H1 (cell line): ENCODE data around the gene ZFP36L1. TPM values are rescaled to one million over a fixed set of nuclear protein-coding genes. Genes with fewer than 3 reads are reported as not detected.

Source experiments
- CTCF ChIA-PET: fragments of 300-600 bp; sonication (Branson Sonifier 250); formaldehyde crosslinking; loops from one replicate; lab custom pipeline; 2021; ENCODE audit not compliant: partially characterized antibody; lab: Charles Lee
- POLR2A ChIA-PET: fragments of 300-600 bp; sonication (Branson Sonifier 250); formaldehyde crosslinking; loops from one replicate; lab custom pipeline; 2021; ENCODE audit warnings: inconsistent platforms; ENCODE audit not compliant: partially characterized antibody; lab: Charles Lee
- DNase-seq, 2 experiments: peaks; one replicate each; pipeline versions ENCODE4 v3.0.0 to v3.0.0-alpha.2; 2010 to 2022; ENCODE audit warnings: low spot score in 2 of 2, low read depth in 1 of 2, mixed read lengths in 1 of 2
- FAIRE-seq: peaks from 2 replicates; lab custom pipeline; 2011; peaks lifted over from hg19 to GRCh38; lab: Jason Lieb, UNC
- H2AFZ ChIP-seq: 2 replicates; pipeline ENCODE4 v1.8.1; 2012; ENCODE audit warnings: low read length, inconsistent platforms
- H2AK5ac ChIP-seq: 2 replicates; pipeline ENCODE4 v1.6.1; 2013; ENCODE audit warnings: low read depth, low read length
- H2BK120ac ChIP-seq: replicated peaks from 2 replicates; pipeline ENCODE3; 2013; ENCODE audit warnings: low read depth, low read length, inconsistent platforms
- H2BK12ac ChIP-seq: 2 replicates; pipeline ENCODE4 v1.6.1; 2013; ENCODE audit warnings: low read depth, low read length
- H2BK15ac ChIP-seq: 2 replicates; pipeline ENCODE4 v1.6.1; 2013; ENCODE audit warnings: low read length
- H2BK20ac ChIP-seq: 2 replicates; pipeline ENCODE4 v1.6.1; 2013; ENCODE audit warnings: low read length
- H2BK5ac ChIP-seq: 2 replicates; pipeline ENCODE4 v1.6.1; 2013; ENCODE audit warnings: low read depth, low read length
- H3K14ac ChIP-seq: 2 replicates; pipeline ENCODE4 v1.6.1; 2013; ENCODE audit warnings: inconsistent platforms; ENCODE audit not compliant: insufficient read length
- H3K18ac ChIP-seq: 2 replicates; pipeline ENCODE4 v1.6.1; 2013; ENCODE audit warnings: low read length; ENCODE audit errors: extremely low read depth
- H3K23ac ChIP-seq: 2 replicates; pipeline ENCODE4 v1.6.1; 2013; ENCODE audit warnings: inconsistent platforms; ENCODE audit not compliant: insufficient read length
- H3K23me2 ChIP-seq: 2 replicates; pipeline ENCODE4 v1.6.1; 2013; ENCODE audit warnings: low read depth, low read length
- H3K27ac ChIP-seq: 2 replicates; pipeline ENCODE4 v1.6.1; 2011; ENCODE audit warnings: low read depth, low read length, inconsistent platforms
- H3K27me3 ChIP-seq, 4 experiments: replicated peaks in 1 of 4; 1 replicate in 1 of 4; 2 replicates in 3 of 4; pipeline versions ENCODE4 v1.6.1 to v1.8.1; 2011 to 2013; ENCODE audit warnings: low read length in 3 of 4, mild to moderate bottlenecking in 3 of 4, inconsistent platforms in 2 of 4, mixed read lengths in 2 of 4, moderate library complexity in 1 of 4; ENCODE audit not compliant: control insufficient read depth in 3 of 4, insufficient read depth in 3 of 4; ENCODE audit errors: extremely low read depth in 1 of 4
- H3K36me3 ChIP-seq, 4 experiments: 2 replicates each; pipeline versions ENCODE4 v1.6.1 to v1.8.1; 2011 to 2013; ENCODE audit warnings: mild to moderate bottlenecking in 4 of 4, low read length in 3 of 4, moderate library complexity in 2 of 4, control low read depth in 1 of 4, inconsistent platforms in 1 of 4; ENCODE audit not compliant: insufficient read depth in 4 of 4, control insufficient read depth in 2 of 4
- H3K4ac ChIP-seq: replicated peaks from 2 replicates; pipeline ENCODE3; 2013; ENCODE audit warnings: low read length, low read depth, mixed read lengths, inconsistent platforms; ENCODE audit not compliant: insufficient read length
- H3K4me1 ChIP-seq, 4 experiments: replicated peaks in 1 of 4; 1 replicate in 1 of 4; 2 replicates in 3 of 4; pipeline versions ENCODE4 v1.6.1 to v1.8.1; 2011 to 2013; ENCODE audit warnings: low read length in 3 of 4, inconsistent platforms in 2 of 4, mixed read lengths in 1 of 4; ENCODE audit not compliant: insufficient read depth in 4 of 4, control insufficient read depth in 3 of 4
- H3K4me2 ChIP-seq, 2 experiments: 2 replicates each; pipeline versions ENCODE4 v1.6.1 to v1.8.1; 2011 to 2013; ENCODE audit warnings: low read depth in 2 of 2, low read length in 2 of 2, control low read depth in 1 of 2, inconsistent platforms in 1 of 2, mild to moderate bottlenecking in 1 of 2; ENCODE audit not compliant: insufficient read depth in 1 of 2
- H3K4me3 ChIP-seq, 4 experiments: fragments of 200-600, 300-600 bp in 1 of 4; sonication (generic), shearing (Covaris generic), sonication (Bioruptor Twin) in 1 of 4; 2 replicates each; pipeline versions ENCODE4 v1.5.1 to v1.8.1; 2011 to 2016; ENCODE audit warnings: low read length in 4 of 4, low read depth in 3 of 4, control low read depth in 2 of 4, inconsistent platforms in 2 of 4, mild to moderate bottlenecking in 2 of 4, mixed read lengths in 1 of 4, moderate library complexity in 1 of 4; ENCODE audit not compliant: insufficient read depth in 2 of 4; ENCODE audit errors: extremely low read depth in 1 of 4
- H3K56ac ChIP-seq: replicated peaks from 2 replicates; pipeline ENCODE3; 2013; ENCODE audit warnings: low read depth, mild to moderate bottlenecking, mixed read lengths, low read length, inconsistent platforms; ENCODE audit not compliant: insufficient read length
- H3K79me1 ChIP-seq: 2 replicates; pipeline ENCODE4 v1.6.1; 2013; ENCODE audit warnings: low read depth, low read length, control low read depth
- H3K79me2 ChIP-seq, 2 experiments: 2 replicates each; pipeline versions ENCODE4 v1.6.1 to v1.8.1; 2012 to 2013; ENCODE audit warnings: low read length in 2 of 2, mild to moderate bottlenecking in 2 of 2, inconsistent platforms in 1 of 2; ENCODE audit not compliant: insufficient read depth in 2 of 2, control insufficient read depth in 1 of 2
- H3K9ac ChIP-seq, 4 experiments: replicated peaks in 1 of 4; 1 replicate in 1 of 4; 2 replicates in 3 of 4; pipeline versions ENCODE4 v1.6.1 to v1.8.1; 2011 to 2013; ENCODE audit warnings: low read depth in 3 of 4, low read length in 3 of 4, control low read depth in 2 of 4, mild to moderate bottlenecking in 2 of 4, moderate library complexity in 2 of 4, inconsistent platforms in 1 of 4; ENCODE audit errors: extremely low read depth in 1 of 4
- H3K9me3 ChIP-seq, 2 experiments: 2 replicates each; pipeline versions ENCODE4 v1.6.1 to v1.8.1; 2012 to 2013; ENCODE audit warnings: mild to moderate bottlenecking in 2 of 2, moderate library complexity in 2 of 2, control low read depth in 1 of 2, inconsistent platforms in 1 of 2, low read depth in 1 of 2, low read length in 1 of 2, mixed read lengths in 1 of 2; ENCODE audit not compliant: insufficient read depth in 2 of 2
- H4K20me1 ChIP-seq, 2 experiments: replicated peaks in 1 of 2; 2 replicates each; pipeline versions ENCODE3 to v1.8.1; 2011 to 2013; ENCODE audit warnings: inconsistent platforms in 2 of 2, low read length in 2 of 2, mild to moderate bottlenecking in 1 of 2; ENCODE audit not compliant: insufficient read depth in 2 of 2, control insufficient read depth in 1 of 2
- H4K5ac ChIP-seq: 2 replicates; pipeline ENCODE4 v1.6.1; 2013; ENCODE audit warnings: low read length, low read depth, mixed read lengths, inconsistent platforms; ENCODE audit not compliant: insufficient read length
- H4K8ac ChIP-seq: 2 replicates; pipeline ENCODE4 v1.8.0; 2013; ENCODE audit warnings: mild to moderate bottlenecking, moderate library complexity, low read length, inconsistent platforms; ENCODE audit not compliant: insufficient read depth; ENCODE audit errors: extremely low read depth
- H4K91ac ChIP-seq: replicated peaks from 2 replicates; pipeline ENCODE3; 2013; ENCODE audit warnings: low read length, mixed read lengths, inconsistent platforms; ENCODE audit not compliant: insufficient read length
- YY1 ChIP-seq: IDR thresholded peaks from 2 replicates; pipeline ENCODE4 v1.6.1; 2011; ENCODE audit warnings: low read depth, mild to moderate bottlenecking, low read length
- polyA plus RNA-seq, 7 experiments: library from polyadenylated mRNA; depleted of rRNA in 3 of 7; stranded (reverse) in 5 of 7; unstranded in 2 of 7; fragments of >200 nt in 5 of 7; fragments of 200-250 nt in 2 of 7; gene quantifications; 1 replicate in 5 of 7; 2 replicates in 1 of 7; 4 replicates in 1 of 7; pipeline versions ENCODE4 v1.2.1 to v1.2.3, GENCODE V29; 2011 to 2013; ENCODE audit warnings: missing spikeins in 2 of 7, mixed read lengths in 2 of 7
- total RNA-seq: library from RNA; stranded (reverse); fragmentation: NEBNext Ultra II Directional; extraction: Animal tissue kit (Norgen Biotek cat#: 25700); gene quantifications from 2 replicates; pipeline ENCODE4 v1.2.1, GENCODE V29; 2021

ZFP36L1 gene
- total and polyA plus RNA-seq, 2 of the 8 experiments (the other 6 are each of a cell fraction or from before 2014, with no cell fraction given), result 80.4 to 132 TPM

DNA sequence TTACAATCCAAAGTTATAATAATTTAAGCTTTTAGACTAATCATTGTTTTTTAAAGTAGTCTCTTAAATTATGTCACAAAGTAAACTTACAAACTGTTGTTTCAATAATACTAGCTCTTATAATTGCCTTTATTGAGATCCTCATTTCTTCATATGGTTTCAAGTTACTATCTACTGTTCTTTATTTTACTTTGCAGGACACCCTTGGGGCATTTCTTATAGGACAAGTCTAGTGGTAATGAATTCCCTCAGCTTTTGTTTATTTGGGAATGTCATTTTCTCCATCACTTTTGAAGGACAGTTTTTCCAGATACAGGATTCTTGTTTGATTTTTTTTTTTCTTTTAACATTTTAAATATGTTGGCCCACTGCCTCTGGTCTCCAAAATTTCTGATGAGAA is 8.1 kb upstream of the ZFP36L1 start:
- H3K79me1 ChIP-seq, result no peaks in the 10 kb centered on the region
- no peaks in the 10 kb centered on the region; a peak in 1 of 8 replicates for H3K36me3 ChIP-seq
- H3K9ac ChIP-seq, result no peak overlapping the region
- no peak overlapping the region for H3K4me3 ChIP-seq
- H3K79me2 ChIP-seq, result no peaks in the 10 kb centered on the region
- FAIRE-seq, result no peak
- H2BK15ac ChIP-seq, result no peak overlapping the region
- no peak overlapping the region for H2BK120ac ChIP-seq
- no peak overlapping the region for H3K14ac ChIP-seq
- H3K56ac ChIP-seq, result no peak overlapping the region
- no peak overlapping the region for H3K27ac ChIP-seq
- H2AK5ac ChIP-seq, result no peak overlapping the region
- H2BK20ac ChIP-seq, result no peak overlapping the region
- no peak overlapping the region for H3K18ac ChIP-seq
- POLR2A ChIA-PET, result interaction anchor here (5.7 kb wide), 1 partner anchor 9 kb away, joined by 34 read pairs; the partner anchor contains the start of gene ZFP36L1
- H3K4me1 ChIP-seq, result peaks cover 5 to 14% (median 6%) of the 10 kb centered on the region in 4 experiments; a peak in 6 of 7 replicates
- H3K23me2 ChIP-seq, result 0 out of 2 replicates have a peak, but pooled peaks cover 2% of the 10 kb centered on the region
- H2BK5ac ChIP-seq, result no peak overlapping the region
- H3K27me3 ChIP-seq, result no peaks in the 10 kb centered on the region
- no peak overlapping the region for H4K8ac ChIP-seq
- DNase-seq, result no peak
- no peak overlapping the region for H2BK12ac ChIP-seq
- H3K4me2 ChIP-seq, result no peak overlapping the region
- H3K9me3 ChIP-seq, result peaks cover 3 to 13% of the 10 kb centered on the region in 2 experiments
- H4K5ac ChIP-seq, result no peak overlapping the region
- no peak overlapping the region for H4K91ac ChIP-seq
- CTCF ChIA-PET, result interaction anchor here (0.6 to 1.8 kb wide), 5 partner anchors 10 to 372 kb away, joined by 3 to 7 read pairs (median 4); no protein-coding TSS in a partner anchor
- H2AFZ ChIP-seq, result no peak overlapping the region
- no peak for TF ChIP-seq YY1
- TF ChIP-seq, all 59 proteins: peak for 0
- Histone ChIP-seq H3K23ac (no peak overlapping the region), H3K4ac (no peak overlapping the region), H4K20me1 (no peaks in the 10 kb centered on the region)
